ENCODE data around the gene PTPRT.

PTPRT gene

GRCh38 chr20:42483730-42484303, 705.9 kb downstream of the PTPRT start:
- Histone ChIP-seq H3K4me3 (ENCODE audit: low read depth in 1 of 5, low read length in 5 of 5) (no peak overlapping the region), H3K27ac (ENCODE audit: low read depth, low read length) (peak overlapping the region; percentile 51)

GRCh38 chr20:42482808-42483207, 706.9 kb downstream of the PTPRT start:
- no peak overlapping the region for H3K4me3 ChIP-seq (ENCODE audit: low read depth in 1 of 5, low read length in 5 of 5)
- H3K9me3 ChIP-seq (ENCODE audit: control insufficient read depth in 5 of 5, low read length in 5 of 5) = no peaks in the 10 kb centered on the region
- H3K36me3 ChIP-seq (ENCODE audit: control insufficient read depth in 5 of 5, insufficient read depth in 5 of 5, low read length in 5 of 5) = no peaks in the 10 kb centered on the region
- H3K27me3 ChIP-seq (ENCODE audit: control insufficient read depth in 5 of 5, insufficient read depth in 4 of 5, low read length in 5 of 5) = no peaks in the 10 kb centered on the region
- no peak overlapping the region for H3K27ac ChIP-seq (ENCODE audit: low read depth, low read length)
- peaks cover 4 to 25% (median 20%) of the 10 kb centered on the region in 5 donors for H3K4me1 ChIP-seq (ENCODE audit: control insufficient read depth in 5 of 5, insufficient read depth in 5 of 5, low read length in 5 of 5)
- no peak overlapping the region for H3K9ac ChIP-seq (ENCODE audit: low read length in 5 of 5)

More at GRCh38 chr20:42483730-42484303, 705.9 kb downstream of the PTPRT start:
- Histone ChIP-seq H3K4me1 (ENCODE audit: control insufficient read depth in 5 of 5, insufficient read depth in 5 of 5, low read length in 5 of 5) (peaks cover 4 to 25% (median 20%) of the 10 kb centered on the region in 5 donors), H3K27me3 (ENCODE audit: control insufficient read depth in 5 of 5, insufficient read depth in 4 of 5, low read length in 5 of 5) (no peaks in the 10 kb centered on the region), H3K36me3 (ENCODE audit: control insufficient read depth in 5 of 5, insufficient read depth in 5 of 5, low read length in 5 of 5) (no peaks in the 10 kb centered on the region), H3K9ac (ENCODE audit: low read length in 5 of 5) (no peak overlapping the region), H3K9me3 (ENCODE audit: control insufficient read depth in 5 of 5, low read length in 5 of 5) (no peaks in the 10 kb centered on the region)

- Histone ChIP-seq H3K4me3 (ENCODE audit: low read depth in 1 of 5, low read length in 5 of 5) (no peak overlapping the region), H3K27ac (ENCODE audit: low read depth, low read length) (no peak overlapping the region), H3K36me3 (ENCODE audit: control insufficient read depth in 5 of 5, insufficient read depth in 5 of 5, low read length in 5 of 5) (no peaks in the 10 kb centered on the region), H3K4me1 (ENCODE audit: control insufficient read depth in 5 of 5, insufficient read depth in 5 of 5, low read length in 5 of 5) (no peaks in the 10 kb centered on the region), H3K27me3 (ENCODE audit: control insufficient read depth in 5 of 5, insufficient read depth in 4 of 5, low read length in 5 of 5) (no peaks in the 10 kb centered on the region), H3K9me3 (ENCODE audit: control insufficient read depth in 5 of 5, low read length in 5 of 5) (no peaks in the 10 kb centered on the region), H3K9ac (ENCODE audit: low read length in 5 of 5) (no peak overlapping the region)
Measured at GRCh38 chr20:42475773-42476172, 713.9 kb downstream of the PTPRT start.

GRCh38 chr20:42474646-42475045, 715.1 kb downstream of the PTPRT start:
- Histone ChIP-seq H3K36me3 (ENCODE audit: control insufficient read depth in 5 of 5, insufficient read depth in 5 of 5, low read length in 5 of 5) (no peaks in the 10 kb centered on the region), H3K9me3 (ENCODE audit: control insufficient read depth in 5 of 5, low read length in 5 of 5) (no peaks in the 10 kb centered on the region), H3K9ac (ENCODE audit: low read length in 5 of 5) (no peak overlapping the region), H3K4me1 (ENCODE audit: control insufficient read depth in 5 of 5, insufficient read depth in 5 of 5, low read length in 5 of 5) (no peaks in the 10 kb centered on the region), H3K27me3 (ENCODE audit: control insufficient read depth in 5 of 5, insufficient read depth in 4 of 5, low read length in 5 of 5) (no peaks in the 10 kb centered on the region), H3K27ac (ENCODE audit: low read depth, low read length) (no peak overlapping the region), H3K4me3 (ENCODE audit: low read depth in 1 of 5, low read length in 5 of 5) (no peak overlapping the region)

GRCh38 chr20:42472198-42472597, 717.5 kb downstream of the PTPRT start:
- H3K27ac ChIP-seq (ENCODE audit: low read depth, low read length) = no peak overlapping the region
- H3K36me3 ChIP-seq (ENCODE audit: control insufficient read depth in 5 of 5, insufficient read depth in 5 of 5, low read length in 5 of 5) = no peaks in the 10 kb centered on the region
- H3K9ac ChIP-seq (ENCODE audit: low read length in 5 of 5) = no peak overlapping the region
- H3K4me1 ChIP-seq (ENCODE audit: control insufficient read depth in 5 of 5, insufficient read depth in 5 of 5, low read length in 5 of 5) = no peaks in the 10 kb centered on the region
- no peaks in the 10 kb centered on the region for H3K9me3 ChIP-seq (ENCODE audit: control insufficient read depth in 5 of 5, low read length in 5 of 5)
- H3K4me3 ChIP-seq (ENCODE audit: low read depth in 1 of 5, low read length in 5 of 5) = no peak overlapping the region
- H3K27me3 ChIP-seq (ENCODE audit: control insufficient read depth in 5 of 5, insufficient read depth in 4 of 5, low read length in 5 of 5) = no peaks in the 10 kb centered on the region

GRCh38 chr20:42461965-42462593, 727.6 kb downstream of the PTPRT start:
- H3K4me1 ChIP-seq (ENCODE audit: control insufficient read depth in 5 of 5, insufficient read depth in 5 of 5, low read length in 5 of 5) = peaks cover 0 to 15% (median 10%) of the 10 kb centered on the region in 5 donors
- no peaks in the 10 kb centered on the region for H3K27me3 ChIP-seq (ENCODE audit: control insufficient read depth in 5 of 5, insufficient read depth in 4 of 5, low read length in 5 of 5)
- no peak overlapping the region for H3K9ac ChIP-seq (ENCODE audit: low read length in 5 of 5)
- no peaks in the 10 kb centered on the region for H3K9me3 ChIP-seq (ENCODE audit: control insufficient read depth in 5 of 5, low read length in 5 of 5)
- no peak overlapping the region for H3K27ac ChIP-seq (ENCODE audit: low read depth, low read length)
- H3K36me3 ChIP-seq (ENCODE audit: control insufficient read depth in 5 of 5, insufficient read depth in 5 of 5, low read length in 5 of 5) = no peaks in the 10 kb centered on the region
- H3K4me3 ChIP-seq (ENCODE audit: low read depth in 1 of 5, low read length in 5 of 5) = no peak overlapping the region

GRCh38 chr20:42461291-42461690, 728.4 kb downstream of the PTPRT start:
- Histone ChIP-seq H3K9me3 (ENCODE audit: control insufficient read depth in 5 of 5, low read length in 5 of 5) (no peaks in the 10 kb centered on the region), H3K27me3 (ENCODE audit: control insufficient read depth in 5 of 5, insufficient read depth in 4 of 5, low read length in 5 of 5) (no peaks in the 10 kb centered on the region), H3K9ac (ENCODE audit: low read length in 5 of 5) (no peak overlapping the region), H3K27ac (ENCODE audit: low read depth, low read length) (no peak overlapping the region), H3K4me3 (ENCODE audit: low read depth in 1 of 5, low read length in 5 of 5) (no peak overlapping the region), H3K4me1 (ENCODE audit: control insufficient read depth in 5 of 5, insufficient read depth in 5 of 5, low read length in 5 of 5) (peaks cover 0 to 15% (median 10%) of the 10 kb centered on the region in 5 donors), H3K36me3 (ENCODE audit: control insufficient read depth in 5 of 5, insufficient read depth in 5 of 5, low read length in 5 of 5) (no peaks in the 10 kb centered on the region)

- Histone ChIP-seq H3K4me3 (ENCODE audit: low read depth in 1 of 5, low read length in 5 of 5) (no peak overlapping the region), H3K9ac (ENCODE audit: low read length in 5 of 5) (no peak overlapping the region), H3K36me3 (ENCODE audit: control insufficient read depth in 5 of 5, insufficient read depth in 5 of 5, low read length in 5 of 5) (no peaks in the 10 kb centered on the region), H3K27ac (ENCODE audit: low read depth, low read length) (peak overlapping the region; percentile 42), H3K4me1 (ENCODE audit: control insufficient read depth in 5 of 5, insufficient read depth in 5 of 5, low read length in 5 of 5) (peaks cover 0 to 47% (median 16%) of the 10 kb centered on the region in 5 donors), H3K9me3 (ENCODE audit: control insufficient read depth in 5 of 5, low read length in 5 of 5) (no peaks in the 10 kb centered on the region), H3K27me3 (ENCODE audit: control insufficient read depth in 5 of 5, insufficient read depth in 4 of 5, low read length in 5 of 5) (no peaks in the 10 kb centered on the region)
Measured at GRCh38 chr20:42447270-42447669, 742.4 kb downstream of the PTPRT start.

GRCh38 chr20:42444799-42445198, 744.9 kb downstream of the PTPRT start:
- H3K4me3 ChIP-seq (ENCODE audit: low read depth in 1 of 5, low read length in 5 of 5) = no peak overlapping the region
- H3K36me3 ChIP-seq (ENCODE audit: control insufficient read depth in 5 of 5, insufficient read depth in 5 of 5, low read length in 5 of 5) = no peaks in the 10 kb centered on the region
- no peaks in the 10 kb centered on the region for H3K9me3 ChIP-seq (ENCODE audit: control insufficient read depth in 5 of 5, low read length in 5 of 5)
- peaks cover 0 to 60% (median 23%) of the 10 kb centered on the region in 5 donors for H3K4me1 ChIP-seq (ENCODE audit: control insufficient read depth in 5 of 5, insufficient read depth in 5 of 5, low read length in 5 of 5)
- peak overlapping the region; percentile 72 for H3K27ac ChIP-seq (ENCODE audit: low read depth, low read length)
- no peak overlapping the region for H3K9ac ChIP-seq (ENCODE audit: low read length in 5 of 5)
- H3K27me3 ChIP-seq (ENCODE audit: control insufficient read depth in 5 of 5, insufficient read depth in 4 of 5, low read length in 5 of 5) = no peaks in the 10 kb centered on the region

- Histone ChIP-seq H3K4me1 (ENCODE audit: control insufficient read depth in 5 of 5, insufficient read depth in 5 of 5, low read length in 5 of 5) (peaks cover 0 to 60% (median 23%) of the 10 kb centered on the region in 5 donors), H3K36me3 (ENCODE audit: control insufficient read depth in 5 of 5, insufficient read depth in 5 of 5, low read length in 5 of 5) (no peaks in the 10 kb centered on the region), H3K9ac (ENCODE audit: low read length in 5 of 5) (no peak overlapping the region), H3K9me3 (ENCODE audit: control insufficient read depth in 5 of 5, low read length in 5 of 5) (no peaks in the 10 kb centered on the region), H3K27me3 (ENCODE audit: control insufficient read depth in 5 of 5, insufficient read depth in 4 of 5, low read length in 5 of 5) (no peaks in the 10 kb centered on the region), H3K27ac (ENCODE audit: low read depth, low read length) (no peak overlapping the region), H3K4me3 (ENCODE audit: low read depth in 1 of 5, low read length in 5 of 5) (no peak overlapping the region)
Measured at GRCh38 chr20:42443200-42443599, 746.5 kb downstream of the PTPRT start.
